H9 (cell line): ENCODE measurements around the gene FHL1. TPM values are rescaled to one million over a fixed set of nuclear protein-coding genes. Genes with fewer than 3 reads are reported as not detected.

Source experiments
- DNase-seq: peaks from one replicate; pipeline ENCODE4 v3.0.0-alpha.2; 2017
- H2AFZ ChIP-seq: one replicate; pipeline ENCODE4 v1.6.1; 2013; ENCODE audit warnings: mild to moderate bottlenecking, low read length, control low read depth, moderate library complexity
- H2AK5ac ChIP-seq: 2 replicates; pipeline ENCODE4 v1.6.1; 2013; ENCODE audit warnings: low read length, control low read depth, mixed read lengths; ENCODE audit not compliant: insufficient read length
- H2BK120ac ChIP-seq: one replicate; pipeline ENCODE4 v1.6.1; 2013; ENCODE audit warnings: low read depth, mild to moderate bottlenecking, low read length, control low read depth, inconsistent platforms; ENCODE audit not compliant: poor library complexity, severe bottlenecking
- H2BK12ac ChIP-seq: 2 replicates; pipeline ENCODE4 v1.6.1; 2013; ENCODE audit warnings: low read length, control low read depth, mixed read lengths, low read depth; ENCODE audit not compliant: insufficient read length
- H2BK15ac ChIP-seq: 2 replicates; pipeline ENCODE4 v1.6.1; 2013; ENCODE audit warnings: low read depth, low read length, control low read depth
- H2BK20ac ChIP-seq: one replicate; pipeline ENCODE4 v1.6.1; 2013; ENCODE audit warnings: low read depth, mild to moderate bottlenecking, low read length, control low read depth, inconsistent platforms; ENCODE audit not compliant: poor library complexity, severe bottlenecking
- H2BK5ac ChIP-seq: 2 replicates; pipeline ENCODE4 v1.6.1; 2013; ENCODE audit warnings: low read length, control low read depth, mixed read lengths; ENCODE audit not compliant: insufficient read length
- H3K14ac ChIP-seq: 2 replicates; pipeline ENCODE4 v1.6.1; 2013; ENCODE audit warnings: low read length, control low read depth; ENCODE audit not compliant: insufficient read depth
- H3K18ac ChIP-seq: 2 replicates; pipeline ENCODE4 v1.6.1; 2013; ENCODE audit warnings: low read depth, mild to moderate bottlenecking, mixed read lengths, low read length, control low read depth; ENCODE audit not compliant: insufficient read length
- H3K23ac ChIP-seq: 2 replicates; pipeline ENCODE4 v1.6.1; 2013; ENCODE audit warnings: low read length, control low read depth, mixed read lengths, low read depth; ENCODE audit not compliant: insufficient read length
- H3K23me2 ChIP-seq: 2 replicates; pipeline ENCODE4 v1.6.1; 2013; ENCODE audit warnings: low read depth, mild to moderate bottlenecking, mixed read lengths, low read length, control low read depth; ENCODE audit not compliant: insufficient read length, poor library complexity, severe bottlenecking
- H3K27ac ChIP-seq: 2 replicates; pipeline ENCODE4 v1.5.1; 2013; ENCODE audit warnings: low read length, control low read depth, mixed read lengths, low read depth; ENCODE audit not compliant: insufficient read length
- H3K27me3 ChIP-seq: 2 replicates; pipeline ENCODE4 v1.6.1; 2013; ENCODE audit warnings: low read length, control low read depth, inconsistent platforms; ENCODE audit not compliant: insufficient read depth
- H3K4ac ChIP-seq: 2 replicates; pipeline ENCODE4 v1.6.1; 2013; ENCODE audit warnings: low read depth, mild to moderate bottlenecking, control low read depth, inconsistent platforms, low read length, moderate library complexity
- H3K4me1 ChIP-seq: 2 replicates; pipeline ENCODE4 v1.6.1; 2013; ENCODE audit warnings: low read length, control low read depth, inconsistent platforms; ENCODE audit not compliant: insufficient read depth
- H3K4me2 ChIP-seq: 2 replicates; pipeline ENCODE4 v1.6.1; 2013; ENCODE audit warnings: low read length, control low read depth, mixed read lengths; ENCODE audit not compliant: insufficient read length, insufficient read depth
- H3K56ac ChIP-seq: 2 replicates; pipeline ENCODE4 v1.6.1; 2013; ENCODE audit warnings: low read depth, mild to moderate bottlenecking, mixed read lengths, low read length, control low read depth; ENCODE audit not compliant: insufficient read length
- H3K79me1 ChIP-seq: 2 replicates; pipeline ENCODE4 v1.6.1; 2013; ENCODE audit warnings: low read depth, mild to moderate bottlenecking, moderate library complexity, low read length, control low read depth, inconsistent platforms; ENCODE audit not compliant: insufficient read depth, poor library complexity, severe bottlenecking
- H3K79me2 ChIP-seq: 2 replicates; pipeline ENCODE4 v1.6.1; 2013; ENCODE audit warnings: low read length, control low read depth, inconsistent platforms; ENCODE audit not compliant: insufficient read depth
- H3K9ac ChIP-seq: 2 replicates; pipeline ENCODE4 v1.6.1; 2013; ENCODE audit warnings: low read length, control low read depth, mixed read lengths; ENCODE audit not compliant: insufficient read length; ENCODE audit errors: extremely low read depth
- H3K9me3 ChIP-seq: one replicate; pipeline ENCODE4 v1.6.1; 2013; ENCODE audit warnings: low read depth, low read length, inconsistent platforms; ENCODE audit not compliant: control insufficient read depth
- H3T11ph ChIP-seq: one replicate; pipeline ENCODE4 v1.6.1; 2013; ENCODE audit warnings: mild to moderate bottlenecking, low read length, control low read depth, inconsistent platforms
- H4K20me1 ChIP-seq: one replicate; pipeline ENCODE4 v1.6.1; 2013; ENCODE audit not compliant: control insufficient read depth, insufficient read length, insufficient read depth
- H4K5ac ChIP-seq: 2 replicates; pipeline ENCODE4 v1.6.1; 2013; ENCODE audit warnings: low read depth, mild to moderate bottlenecking, mixed read lengths, low read length, control low read depth; ENCODE audit not compliant: insufficient read length
- H4K8ac ChIP-seq: replicated peaks from 2 replicates; pipeline ENCODE4 v1.6.1; 2013; ENCODE audit warnings: low read length, control low read depth, mixed read lengths, low read depth; ENCODE audit not compliant: insufficient read length
- H4K91ac ChIP-seq: 2 replicates; pipeline ENCODE4 v1.6.1; 2013; ENCODE audit warnings: low read depth, mild to moderate bottlenecking, moderate library complexity, mixed read lengths, low read length, control low read depth; ENCODE audit not compliant: insufficient read length
- H3K27ac Mint-ChIP-seq, 3 experiments: 2 replicates in 2 of 3; 3 replicates in 1 of 3; pipeline ENCODE4 v1.8.0; 2020 to 2021; ENCODE audit warnings: mixed read lengths in 3 of 3, mild to moderate bottlenecking in 1 of 3, moderate library complexity in 1 of 3
- H3K27me3 Mint-ChIP-seq: 2 replicates; pipeline ENCODE4 v1.8.0; 2021; ENCODE audit warnings: low read depth, mild to moderate bottlenecking, moderate library complexity, mixed read lengths
- H3K36me3 Mint-ChIP-seq, 3 experiments: 2 replicates in 2 of 3; 3 replicates in 1 of 3; pipeline ENCODE4 v1.8.0; 2020 to 2021; ENCODE audit warnings: low read depth in 3 of 3, mixed read lengths in 3 of 3; ENCODE audit not compliant: insufficient read depth in 1 of 3
- H3K4me1 Mint-ChIP-seq, 2 experiments: 2 replicates each; pipeline ENCODE4 v1.8.0; 2020; ENCODE audit warnings: mixed read lengths in 2 of 2
- H3K4me3 Mint-ChIP-seq, 2 experiments: 2 replicates in 1 of 2; 3 replicates in 1 of 2; pipeline ENCODE4 v1.8.0; 2020 to 2021; ENCODE audit warnings: mild to moderate bottlenecking in 2 of 2, mixed read lengths in 2 of 2, moderate library complexity in 1 of 2
- H3K9me3 Mint-ChIP-seq, 2 experiments: 2 replicates in 1 of 2; 3 replicates in 1 of 2; pipeline ENCODE4 v1.8.0; 2020; ENCODE audit warnings: mild to moderate bottlenecking in 2 of 2, mixed read lengths in 2 of 2, moderate library complexity in 1 of 2
- CTCF ChIP-seq: fragments of 200-600 bp; sonication (generic); conservative IDR thresholded peaks from 3 replicates; pipeline ENCODE4 v1.8.0; 2021; ENCODE audit warnings: antibody characterized with exemption, mild to moderate bottlenecking
- WGBS: extraction: QIAGEN DNeasy Blood & Tissue Kit; methylation state at CpG from one replicate; pipeline ENCODE4 v1.1.7; 2013; ENCODE audit warnings: missing lambda C conversion rate, low lambda C conversion rate, mixed read lengths; ENCODE audit not compliant: insufficient read length; ENCODE audit errors: extremely low coverage; 5-methylcytosine and 5-hydroxymethylcytosine counted together
- total RNA-seq: library from RNA; stranded (reverse); gene quantifications from 2 replicates; pipeline ENCODE4 v1.2.1, GENCODE V29; 2021

The FHL1 gene
- total RNA-seq, 1 experiment from 2014 or later, result 20.0 TPM

GRCh38 chrX:136115126-136115903 is 32.0 kb upstream of the FHL1 start:
- Histone ChIP-seq H3K23me2 (no peaks in the 10 kb centered on the region), H4K20me1 (no peaks in the 10 kb centered on the region), H2AK5ac (no peak overlapping the region), H3K27ac (no peak overlapping the region), H3K56ac (no peak overlapping the region), H3K79me2 (no peaks in the 10 kb centered on the region), H2BK12ac (no peak overlapping the region), H3K9ac (no peak overlapping the region), H4K91ac (no peak overlapping the region), H3T11ph (no peak overlapping the region), H3K79me1 (no peaks in the 10 kb centered on the region), H2BK120ac (no peak overlapping the region), H4K8ac (no peak overlapping the region), H3K14ac (no peak overlapping the region), H2AFZ (no peak overlapping the region), H3K4me2 (no peak overlapping the region), H3K4ac (no peak overlapping the region), H2BK15ac (no peak overlapping the region), H3K9me3 (peaks cover 48% of the 10 kb centered on the region), H3K23ac (no peak overlapping the region), H3K27me3 (no peaks in the 10 kb centered on the region), H3K4me1 (no peaks in the 10 kb centered on the region), H2BK5ac (no peak overlapping the region), H4K5ac (no peak overlapping the region), H2BK20ac (no peak overlapping the region), H3K18ac (no peak overlapping the region)
- Mint-ChIP-seq H3K4me1 (no peaks in the 10 kb centered on the region), H3K9me3 (peaks cover 64 to 70% of the 10 kb centered on the region in 2 experiments), H3K4me3 (no peak overlapping the region), H3K27me3 (peaks cover 7% of the 10 kb centered on the region), H3K36me3 (peaks cover 0 to 3% (median 0%) of the 10 kb centered on the region in 3 experiments; a peak in 3 of 7 replicates), H3K27ac (no peak overlapping the region)
- TF ChIP-seq CTCF, result no peak
- no CpG with 5 or more reads among the region's 5 CpGs for WGBS
- no peak for DNase-seq
